CD1c-positive myeloid dendritic cell (primary cell): ENCODE results near the gene MAGEA12.
"Not testable (repeated sequence)": the region's sequence is repeated elsewhere in the genome, so short reads cannot be mapped to it uniquely, and the experiment has no call there.

Source experiments
- DNase-seq: peaks from one replicate; pipeline ENCODE4 v3.0.0-alpha.2; 2016; ENCODE audit errors: extremely low spot score

Gene MAGEA12, protein sequence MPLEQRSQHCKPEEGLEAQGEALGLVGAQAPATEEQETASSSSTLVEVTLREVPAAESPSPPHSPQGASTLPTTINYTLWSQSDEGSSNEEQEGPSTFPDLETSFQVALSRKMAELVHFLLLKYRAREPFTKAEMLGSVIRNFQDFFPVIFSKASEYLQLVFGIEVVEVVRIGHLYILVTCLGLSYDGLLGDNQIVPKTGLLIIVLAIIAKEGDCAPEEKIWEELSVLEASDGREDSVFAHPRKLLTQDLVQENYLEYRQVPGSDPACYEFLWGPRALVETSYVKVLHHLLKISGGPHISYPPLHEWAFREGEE

DNA sequence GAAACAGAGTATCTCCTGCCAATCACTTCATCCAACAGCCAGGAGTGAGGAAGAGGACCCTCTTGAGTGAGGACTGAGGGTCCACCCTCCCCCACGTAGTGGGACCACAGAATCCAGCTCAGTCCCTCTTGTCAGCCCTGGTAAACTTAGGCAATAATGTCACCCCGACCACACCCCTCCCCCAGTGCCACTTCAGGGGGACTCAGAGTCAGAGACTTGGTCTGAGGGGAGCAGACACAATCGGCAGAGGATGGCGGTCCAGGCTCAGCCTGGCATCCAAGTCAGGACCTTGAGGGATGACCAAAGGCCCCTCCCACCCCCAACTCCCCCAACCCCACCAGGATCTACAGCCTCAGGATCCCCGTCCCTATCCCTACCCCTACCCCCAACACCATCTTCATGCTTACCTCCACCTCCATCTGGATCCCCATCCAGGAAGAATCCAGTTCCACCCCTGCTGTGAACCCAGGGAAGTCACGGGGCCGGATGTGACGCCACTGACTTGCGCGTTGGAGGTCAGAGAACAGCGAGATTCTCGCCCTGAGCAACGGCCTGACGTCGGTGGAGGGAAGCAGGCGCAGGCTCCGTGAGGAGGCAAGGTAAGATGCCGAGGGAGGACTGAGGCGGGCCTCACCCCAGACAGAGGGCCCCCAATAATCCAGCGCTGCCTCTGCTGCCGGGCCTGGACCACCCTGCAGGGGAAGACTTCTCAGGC is at the start of gene MAGEA12, which contains the start of gene CSAG1:
Gene MAGEA12 (plus strand): TSS at position 497 of the 715 bp plus-strand sequence. CDS start 2,405 bp downstream, outside the sequence.
Gene CSAG1 (minus strand): TSS at position 461 of the 715 bp plus-strand sequence. CDS start 1,261 bp downstream, outside the sequence.
- no peak for DNase-seq

DNA sequence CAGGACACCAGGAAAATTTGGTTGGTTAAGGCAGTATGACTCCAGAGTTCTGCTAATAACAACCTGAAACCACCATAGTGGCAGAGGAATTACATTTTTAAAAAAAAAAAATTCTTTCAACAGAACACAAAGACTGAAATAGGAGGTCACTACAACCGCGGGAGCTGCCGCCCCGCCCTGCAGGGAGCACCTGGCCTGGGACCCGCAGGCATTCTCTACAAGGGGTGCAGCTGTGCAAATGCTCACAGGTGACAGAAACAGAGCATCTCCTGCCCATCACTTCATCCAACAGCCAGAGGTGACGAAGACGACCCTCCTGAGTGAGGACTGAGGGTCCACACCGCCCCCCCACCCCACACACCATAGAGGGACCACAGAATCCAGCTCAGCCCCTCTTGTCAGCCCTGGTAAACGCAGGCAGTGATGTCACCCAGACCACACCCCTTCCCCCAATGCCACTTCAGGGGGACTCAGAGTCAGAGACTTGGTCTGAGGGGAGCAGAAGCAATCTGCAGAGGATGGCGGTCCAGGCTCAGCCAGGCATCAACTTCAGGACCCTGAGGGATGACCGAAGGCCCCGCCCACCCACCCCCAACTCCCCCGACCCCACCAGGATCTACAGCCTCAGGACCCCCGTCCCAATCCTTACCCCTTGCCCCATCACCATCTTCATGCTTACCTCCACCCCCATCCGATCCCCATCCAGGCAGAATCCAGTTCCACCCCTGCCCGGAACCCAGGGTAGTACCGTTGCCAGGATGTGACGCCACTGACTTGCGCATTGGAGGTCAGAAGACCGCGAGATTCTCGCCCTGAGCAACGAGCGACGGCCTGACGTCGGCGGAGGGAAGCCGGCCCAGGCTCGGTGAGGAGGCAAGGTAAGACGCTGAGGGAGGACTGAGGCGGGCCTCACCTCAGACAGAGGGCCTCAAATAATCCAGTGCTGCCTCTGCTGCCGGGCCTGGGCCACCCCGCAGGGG is 35.3 kb upstream of the MAGEA12 start, which contains the start of gene MAGEA3:
Gene MAGEA3 (plus strand): TSS at position 843 of the 980 bp plus-strand sequence. CDS start 2,039 bp downstream, outside the sequence.
- DNase-seq, result not testable (repeated sequence)

DNA sequence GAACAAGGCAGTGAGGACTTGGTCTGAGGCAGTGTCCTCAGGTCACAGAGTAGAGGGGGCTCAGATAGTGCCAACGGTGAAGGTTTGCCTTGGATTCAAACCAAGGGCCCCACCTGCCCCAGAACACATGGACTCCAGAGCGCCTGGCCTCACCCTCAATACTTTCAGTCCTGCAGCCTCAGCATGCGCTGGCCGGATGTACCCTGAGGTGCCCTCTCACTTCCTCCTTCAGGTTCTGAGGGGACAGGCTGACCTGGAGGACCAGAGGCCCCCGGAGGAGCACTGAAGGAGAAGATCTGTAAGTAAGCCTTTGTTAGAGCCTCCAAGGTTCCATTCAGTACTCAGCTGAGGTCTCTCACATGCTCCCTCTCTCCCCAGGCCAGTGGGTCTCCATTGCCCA is 33.2 kb upstream of the MAGEA12 start:
- not testable (repeated sequence) for DNase-seq

DNA sequence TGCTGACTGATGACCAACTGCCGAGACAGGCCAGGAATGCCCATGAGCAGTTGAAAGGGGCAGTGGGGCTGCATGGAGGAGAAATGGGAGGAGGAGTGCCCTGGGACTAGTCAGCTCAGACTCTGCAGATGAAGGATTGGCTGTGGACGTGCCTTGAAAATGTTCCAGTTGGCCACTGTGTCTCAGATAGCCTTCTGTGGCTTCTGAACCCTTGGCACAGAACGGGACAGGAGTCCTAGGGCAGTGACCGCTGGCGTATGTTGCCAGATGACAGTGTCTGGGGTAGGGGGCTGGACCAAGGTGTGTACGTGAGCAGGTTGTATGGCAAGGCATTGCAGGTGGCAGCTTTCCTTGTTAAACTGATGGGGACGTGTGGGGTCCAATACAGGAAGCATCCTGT is 27.1 kb upstream of the MAGEA12 start:
- DNase-seq, result not testable (repeated sequence)

DNA sequence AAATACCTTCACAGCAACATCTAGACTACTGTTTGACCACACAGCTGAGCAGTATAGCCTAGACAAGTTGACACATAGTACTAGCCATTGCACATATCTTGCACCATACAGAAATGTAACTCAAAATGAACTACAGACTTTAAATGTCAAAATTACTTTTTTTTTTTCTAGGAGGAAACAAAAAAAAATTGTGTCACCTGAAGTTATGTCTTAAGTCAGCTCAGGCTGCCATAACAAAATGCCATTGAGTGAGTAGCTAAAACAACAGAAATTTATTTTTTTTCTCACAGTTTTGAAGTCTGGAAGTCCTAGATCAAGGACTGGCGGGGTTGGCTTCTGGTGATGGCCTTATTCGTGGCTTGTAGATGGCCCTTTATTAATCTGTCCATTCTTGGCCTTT is 24.4 kb upstream of the MAGEA12 start, which contains the start of gene CSAG2:
Gene CSAG2 (minus strand): TSS at position 101 of the 400 bp plus-strand sequence. CDS start 161 bp downstream, outside the sequence.
- DNase-seq, result not testable (repeated sequence)

DNA sequence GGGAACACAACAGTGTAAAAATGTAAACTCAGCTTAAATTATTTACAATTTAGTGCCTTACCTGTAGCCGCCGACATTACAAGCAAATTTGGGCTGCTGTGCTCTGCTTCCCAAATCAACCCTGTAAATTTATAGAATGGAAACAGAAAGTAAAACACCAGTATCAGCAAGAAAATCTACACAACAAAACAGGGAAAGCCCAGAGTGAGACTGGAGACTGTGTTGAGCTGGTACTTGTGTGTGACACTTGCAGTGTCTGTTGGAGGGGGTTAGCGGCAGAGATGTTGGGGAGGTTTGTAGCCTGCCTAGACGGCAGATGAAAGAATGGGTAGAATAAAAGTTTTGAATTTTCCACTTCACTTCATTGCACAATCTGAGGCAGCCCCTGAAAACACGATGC is 20.4 kb upstream of the MAGEA12 start:
- DNase-seq, result not testable (repeated sequence)

DNA sequence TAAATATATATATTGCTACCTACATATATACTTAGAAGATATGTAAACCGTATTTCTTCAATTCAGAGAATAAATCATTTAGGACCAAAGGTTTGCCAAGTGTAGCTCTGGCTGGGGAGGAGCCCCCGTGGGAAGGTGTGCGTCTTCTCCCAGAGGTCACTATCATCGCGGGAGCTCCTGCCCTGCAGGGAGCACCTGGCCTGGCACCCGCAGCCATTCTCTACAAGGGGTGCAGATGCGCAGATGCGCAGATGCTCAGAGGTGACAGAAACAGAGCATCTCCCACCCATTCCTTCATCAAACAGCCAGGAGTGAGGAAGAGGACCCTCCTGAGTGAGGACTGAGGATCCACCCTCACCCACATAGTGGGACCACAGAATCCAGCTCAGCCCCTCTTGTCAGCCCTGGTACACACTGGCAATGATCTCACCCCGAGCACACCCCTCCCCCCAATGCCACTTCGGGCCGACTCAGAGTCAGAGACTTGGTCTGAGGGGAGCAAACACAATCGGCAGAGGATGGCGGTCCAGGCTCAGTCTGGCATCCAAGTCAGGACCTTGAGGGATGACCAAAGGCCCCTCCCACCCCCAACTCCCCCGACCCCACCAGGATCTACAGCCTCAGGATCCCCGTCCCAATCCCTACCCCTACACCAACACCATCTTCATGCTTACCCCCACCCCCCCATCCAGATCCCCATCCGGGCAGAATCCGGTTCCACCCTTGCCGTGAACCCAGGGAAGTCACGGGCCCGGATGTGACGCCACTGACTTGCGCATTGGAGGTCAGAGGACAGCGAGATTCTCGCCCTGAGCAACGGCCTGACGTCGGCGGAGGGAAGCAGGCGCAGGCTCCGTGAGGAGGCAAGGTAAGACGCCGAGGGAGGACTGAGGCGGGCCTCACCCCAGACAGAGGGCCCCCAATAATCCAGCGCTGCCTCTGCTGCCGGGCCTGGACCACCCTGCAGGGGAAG is 19.5 kb upstream of the MAGEA12 start, which contains the start of gene MAGEA2B:
Gene MAGEA2B (plus strand): TSS at position 814 of the 973 bp plus-strand sequence. CDS start 2,479 bp downstream, outside the sequence.
- DNase-seq, result not testable (repeated sequence)

DNA sequence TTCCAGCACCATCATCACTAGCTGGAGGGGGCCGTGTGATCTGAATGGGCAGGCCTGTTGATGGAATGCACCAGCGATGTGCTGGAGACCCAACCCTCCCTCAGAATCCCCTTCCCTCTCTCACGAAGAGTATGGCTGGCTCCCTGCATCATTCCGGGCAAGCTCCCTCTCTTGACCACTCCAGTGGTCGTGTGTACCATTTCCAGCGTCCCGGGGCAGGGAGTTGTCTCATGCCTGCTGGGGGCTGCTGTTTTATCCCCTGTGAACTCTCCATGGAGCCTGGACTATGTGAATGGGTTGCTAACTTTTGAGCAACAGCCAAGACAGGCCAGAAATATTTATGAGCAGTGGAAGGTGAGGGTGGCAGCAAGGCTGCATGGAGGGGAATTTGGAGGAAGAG is 8.1 kb upstream of the MAGEA12 start:
- DNase-seq, result no peak

DNA sequence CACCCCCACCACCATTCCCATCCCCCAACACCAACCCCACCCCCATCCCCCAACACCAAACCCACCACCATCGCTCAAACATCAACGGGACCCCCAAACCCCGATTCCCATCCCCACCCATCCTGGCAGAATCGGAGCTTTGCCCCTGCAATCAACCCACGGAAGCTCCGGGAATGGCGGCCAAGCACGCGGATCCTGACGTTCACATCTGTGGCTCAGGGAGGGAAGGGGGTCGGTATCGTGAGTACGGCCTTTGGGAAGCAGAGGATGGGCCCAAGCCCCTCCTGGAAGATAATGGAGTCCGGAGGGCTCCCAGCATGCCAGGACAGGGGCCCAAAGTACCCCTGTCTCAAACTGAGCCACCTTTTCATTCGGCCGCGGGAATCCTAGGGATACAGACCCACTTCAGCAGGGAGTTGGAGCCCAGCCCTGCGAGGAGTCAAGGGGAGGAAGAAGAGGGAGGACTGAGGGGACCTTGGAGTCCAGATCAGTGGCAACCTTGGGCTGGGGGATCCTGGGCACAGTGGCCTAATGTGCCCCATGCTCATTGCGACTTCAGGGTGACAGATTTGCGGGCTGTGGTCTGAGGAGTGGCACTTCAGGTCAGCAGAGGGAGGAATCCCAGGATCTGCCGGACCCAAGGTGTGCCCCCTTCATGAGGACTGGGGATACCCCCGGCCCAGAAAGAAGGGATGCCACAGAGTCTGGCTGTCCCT is 744 bp downstream of the MAGEA12 start:
- DNase-seq, result not testable (repeated sequence)

DNA sequence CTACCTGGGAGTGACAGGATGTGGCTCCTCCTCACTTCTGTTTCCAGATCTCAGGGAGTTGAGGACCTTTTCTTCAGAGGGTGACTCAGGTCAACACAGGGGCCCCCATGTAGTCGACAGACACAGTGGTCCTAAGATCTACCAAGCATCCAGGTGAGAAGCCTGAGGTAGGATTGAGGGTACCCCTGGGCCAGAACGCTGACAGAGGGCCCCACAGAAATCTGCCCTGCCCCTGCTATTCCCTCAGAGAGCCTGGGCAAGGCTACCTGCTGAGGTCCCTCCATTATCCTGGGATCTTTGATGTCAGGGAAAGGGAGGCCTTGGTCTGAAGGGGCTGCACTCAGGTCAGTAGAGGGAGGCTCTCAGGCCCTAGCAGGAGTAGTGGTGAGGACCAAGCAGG is 1.5 kb downstream of the MAGEA12 start:
- no peak for DNase-seq

DNA sequence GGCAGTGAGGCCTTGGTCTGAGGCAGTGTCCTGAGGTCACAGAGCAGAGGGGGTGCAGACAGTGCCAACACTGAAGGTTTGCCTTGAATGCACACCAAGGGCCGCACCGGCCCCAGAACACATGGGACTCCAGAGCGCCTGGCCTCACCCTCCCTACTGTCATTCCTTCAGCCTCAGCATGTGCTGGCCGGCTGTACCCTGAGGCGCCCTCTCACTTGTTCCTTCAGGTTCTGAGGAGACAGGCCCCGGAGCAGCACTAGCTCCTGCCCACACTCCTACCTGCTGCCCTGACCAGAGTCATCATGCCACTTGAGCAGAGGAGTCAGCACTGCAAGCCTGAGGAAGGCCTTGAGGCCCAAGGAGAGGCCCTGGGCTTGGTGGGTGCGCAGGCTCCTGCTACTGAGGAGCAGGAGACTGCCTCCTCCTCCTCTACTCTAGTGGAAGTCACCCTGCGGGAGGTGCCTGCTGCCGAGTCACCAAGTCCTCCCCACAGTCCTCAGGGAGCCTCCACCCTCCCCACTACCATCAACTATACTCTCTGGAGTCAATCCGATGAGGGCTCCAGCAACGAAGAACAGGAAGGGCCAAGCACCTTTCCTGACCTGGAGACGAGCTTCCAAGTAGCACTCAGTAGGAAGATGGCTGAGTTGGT is 2.4 kb downstream of the MAGEA12 start:
- DNase-seq, result no peak

DNA sequence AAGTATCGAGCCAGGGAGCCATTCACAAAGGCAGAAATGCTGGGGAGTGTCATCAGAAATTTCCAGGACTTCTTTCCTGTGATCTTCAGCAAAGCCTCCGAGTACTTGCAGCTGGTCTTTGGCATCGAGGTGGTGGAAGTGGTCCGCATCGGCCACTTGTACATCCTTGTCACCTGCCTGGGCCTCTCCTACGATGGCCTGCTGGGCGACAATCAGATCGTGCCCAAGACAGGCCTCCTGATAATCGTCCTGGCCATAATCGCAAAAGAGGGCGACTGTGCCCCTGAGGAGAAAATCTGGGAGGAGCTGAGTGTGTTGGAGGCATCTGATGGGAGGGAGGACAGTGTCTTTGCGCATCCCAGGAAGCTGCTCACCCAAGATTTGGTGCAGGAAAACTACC is 3.0 kb downstream of the MAGEA12 start:
- DNase-seq, result not testable (repeated sequence)

DNA sequence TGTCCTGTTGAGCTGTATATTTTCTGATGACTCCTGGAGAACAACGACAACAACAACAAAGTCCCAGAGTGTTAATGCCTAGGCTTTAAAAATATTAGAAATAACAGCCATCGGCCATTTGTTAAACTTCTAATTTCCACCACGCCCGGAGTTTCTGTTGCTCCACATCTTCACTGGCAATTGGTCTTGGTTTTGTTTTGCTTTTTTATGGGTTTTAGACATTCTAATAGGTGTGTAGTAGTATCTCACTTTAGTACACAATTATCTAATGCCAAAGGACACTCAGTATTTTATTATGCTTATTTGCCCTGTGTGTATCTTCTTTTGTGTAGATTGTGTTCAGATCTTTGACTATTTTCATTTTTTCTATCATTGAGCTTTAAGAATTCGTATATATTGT is 5.0 kb downstream of the MAGEA12 start:
- DNase-seq, result no peak

DNA sequence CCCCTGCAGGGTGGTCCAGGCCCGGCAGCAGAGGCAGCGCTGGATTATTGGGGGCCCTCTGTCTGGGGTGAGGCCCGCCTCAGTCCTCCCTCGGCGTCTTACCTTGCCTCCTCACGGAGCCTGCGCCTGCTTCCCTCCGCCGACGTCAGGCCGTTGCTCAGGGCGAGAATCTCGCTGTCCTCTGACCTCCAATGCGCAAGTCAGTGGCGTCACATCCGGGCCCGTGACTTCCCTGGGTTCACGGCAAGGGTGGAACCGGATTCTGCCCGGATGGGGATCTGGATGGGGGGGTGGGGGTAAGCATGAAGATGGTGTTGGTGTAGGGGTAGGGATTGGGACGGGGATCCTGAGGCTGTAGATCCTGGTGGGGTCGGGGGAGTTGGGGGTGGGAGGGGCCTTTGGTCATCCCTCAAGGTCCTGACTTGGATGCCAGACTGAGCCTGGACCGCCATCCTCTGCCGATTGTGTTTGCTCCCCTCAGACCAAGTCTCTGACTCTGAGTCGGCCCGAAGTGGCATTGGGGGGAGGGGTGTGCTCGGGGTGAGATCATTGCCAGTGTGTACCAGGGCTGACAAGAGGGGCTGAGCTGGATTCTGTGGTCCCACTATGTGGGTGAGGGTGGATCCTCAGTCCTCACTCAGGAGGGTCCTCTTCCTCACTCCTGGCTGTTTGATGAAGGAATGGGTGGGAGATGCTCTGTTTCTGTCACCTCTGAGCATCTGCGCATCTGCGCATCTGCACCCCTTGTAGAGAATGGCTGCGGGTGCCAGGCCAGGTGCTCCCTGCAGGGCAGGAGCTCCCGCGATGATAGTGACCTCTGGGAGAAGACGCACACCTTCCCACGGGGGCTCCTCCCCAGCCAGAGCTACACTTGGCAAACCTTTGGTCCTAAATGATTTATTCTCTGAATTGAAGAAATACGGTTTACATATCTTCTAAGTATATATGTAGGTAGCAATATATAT is 20.4 kb downstream of the MAGEA12 start, which contains the start of gene MAGEA2:
Gene MAGEA2 (minus strand): TSS at position 157 of the 965 bp plus-strand sequence. CDS start 2,479 bp downstream, outside the sequence.
- DNase-seq, result not testable (repeated sequence)

DNA sequence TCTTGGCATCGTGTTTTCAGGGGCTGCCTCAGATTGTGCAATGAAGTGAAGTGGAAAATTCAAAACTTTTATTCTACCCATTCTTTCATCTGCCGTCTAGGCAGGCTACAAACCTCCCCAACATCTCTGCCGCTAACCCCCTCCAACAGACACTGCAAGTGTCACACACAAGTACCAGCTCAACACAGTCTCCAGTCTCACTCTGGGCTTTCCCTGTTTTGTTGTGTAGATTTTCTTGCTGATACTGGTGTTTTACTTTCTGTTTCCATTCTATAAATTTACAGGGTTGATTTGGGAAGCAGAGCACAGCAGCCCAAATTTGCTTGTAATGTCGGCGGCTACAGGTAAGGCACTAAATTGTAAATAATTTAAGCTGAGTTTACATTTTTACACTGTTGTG is 21.3 kb downstream of the MAGEA12 start:
- DNase-seq, result not testable (repeated sequence)

DNA sequence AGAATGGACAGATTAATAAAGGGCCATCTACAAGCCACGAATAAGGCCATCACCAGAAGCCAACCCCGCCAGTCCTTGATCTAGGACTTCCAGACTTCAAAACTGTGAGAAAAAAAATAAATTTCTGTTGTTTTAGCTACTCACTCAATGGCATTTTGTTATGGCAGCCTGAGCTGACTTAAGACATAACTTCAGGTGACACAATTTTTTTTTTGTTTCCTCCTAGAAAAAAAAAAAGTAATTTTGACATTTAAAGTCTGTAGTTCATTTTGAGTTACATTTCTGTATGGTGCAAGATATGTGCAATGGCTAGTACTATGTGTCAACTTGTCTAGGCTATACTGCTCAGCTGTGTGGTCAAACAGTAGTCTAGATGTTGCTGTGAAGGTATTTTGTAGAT is 25.4 kb downstream of the MAGEA12 start, which contains the start of gene CSAG3:
Gene CSAG3 (plus strand): TSS at position 301 of the 400 bp plus-strand sequence.
- DNase-seq, result not testable (repeated sequence)

DNA sequence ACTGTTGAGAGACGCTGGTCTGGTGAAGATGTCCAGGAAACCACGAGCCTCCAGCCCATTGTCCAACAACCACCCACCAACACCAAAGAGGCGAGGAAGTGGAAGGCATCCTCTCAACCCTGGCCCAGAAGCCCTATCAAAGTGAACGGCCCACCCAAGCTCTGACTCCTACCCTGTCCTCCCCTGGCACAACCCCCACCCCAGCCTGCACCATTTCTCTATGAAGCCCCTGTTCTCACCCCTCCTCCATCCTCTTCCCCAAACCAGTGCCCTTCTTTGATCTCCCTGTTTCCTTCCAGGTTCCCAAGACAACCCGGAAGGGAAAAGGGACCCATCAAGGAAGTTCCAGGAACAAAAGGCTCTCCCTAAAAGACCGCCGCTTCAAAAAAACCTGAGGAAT is 26.0 kb downstream of the MAGEA12 start:
- DNase-seq, result not testable (repeated sequence)
